ENCODE results near the gene LAMA5. TPM values are rescaled to one million over a fixed set of nuclear protein-coding genes. Genes with fewer than 3 reads are reported as not detected.

LAMA5 gene
- total and polyA plus RNA-seq, 5 donors from 2014 or later: 0.30 to 0.91 TPM; not detected in 3

GRCh38 chr20:62394248-62395245, 27.4 kb upstream of the LAMA5 start:
- peaks cover 11% of the 10 kb centered on the region for H3K36me3 ChIP-seq (ENCODE audit: control insufficient read depth, insufficient read depth, low read length)

DNA sequence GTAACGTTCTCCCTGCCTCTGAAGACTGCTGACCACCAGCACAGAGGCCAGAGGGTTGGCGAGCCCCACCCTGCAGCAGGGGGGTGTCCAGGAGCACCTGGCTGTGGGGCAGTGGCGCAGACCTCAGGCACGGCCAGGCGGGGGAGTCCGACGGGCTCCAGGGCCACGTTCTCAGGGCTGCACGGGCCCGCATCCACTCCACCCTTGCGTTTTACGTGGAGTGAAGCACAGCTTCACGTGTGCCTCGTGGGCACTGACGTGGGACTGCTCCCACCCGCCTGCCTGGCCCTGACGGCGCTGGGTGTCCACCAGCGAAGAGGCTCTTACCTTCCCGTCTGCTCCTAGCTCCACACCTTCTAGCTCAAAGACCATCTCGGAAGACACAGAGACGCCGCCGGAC, 26.7 kb upstream of the LAMA5 start:
- H3K9me3 ChIP-seq (ENCODE audit: control insufficient read depth in 2 of 2, low read length in 2 of 2): no peaks in the 10 kb centered on the region
- Mint-ChIP-seq H3K36me3 (peaks cover 12% of the 10 kb centered on the region), H3K27ac (no peak overlapping the region), H3K27me3 (no peaks in the 10 kb centered on the region), H3K4me1 (peaks cover 0 to 13% (median 4%) of the 10 kb centered on the region in 4 donors), H3K4me3 (no peak overlapping the region), H3K9me3 (no peaks in the 10 kb centered on the region)
- no peak for DNase-seq
- H3K27ac ChIP-seq (ENCODE audit: insufficient read depth, low read length, poor library complexity, severe bottlenecking): no peak overlapping the region
- ATAC-seq (ENCODE audit: low read depth in 2 of 2): no peak
- H3K4me1 ChIP-seq (ENCODE audit: control insufficient read depth, insufficient read depth, low read length, poor library complexity, severe bottlenecking): no peaks in the 10 kb centered on the region
- no peak overlapping the region for H3K4me3 ChIP-seq (ENCODE audit: low read depth, low read length)
- no peaks in the 10 kb centered on the region for H3K27me3 ChIP-seq (ENCODE audit: control insufficient read depth, insufficient read depth, low read length)
- peaks cover 15% of the 10 kb centered on the region for H3K36me3 ChIP-seq (ENCODE audit: control insufficient read depth, insufficient read depth, low read length)

More at GRCh38 chr20:62394248-62395245, 27.4 kb upstream of the LAMA5 start:
- H3K4me1 Mint-ChIP-seq: peaks cover 0 to 12% (median 1%) of the 10 kb centered on the region in 4 donors
- Histone ChIP-seq H3K27ac (ENCODE audit: insufficient read depth, low read length, poor library complexity, severe bottlenecking) (no peak overlapping the region), H3K4me3 (ENCODE audit: low read depth, low read length) (no peak overlapping the region), H3K9me3 (ENCODE audit: control insufficient read depth in 2 of 2, low read length in 2 of 2) (no peaks in the 10 kb centered on the region), H3K27me3 (ENCODE audit: control insufficient read depth, insufficient read depth, low read length) (no peaks in the 10 kb centered on the region), H3K4me1 (ENCODE audit: control insufficient read depth, insufficient read depth, low read length, poor library complexity, severe bottlenecking) (no peaks in the 10 kb centered on the region)
- ATAC-seq (ENCODE audit: low read depth in 2 of 2) (no peak), DNase-seq (no peak)
- H3K27ac Mint-ChIP-seq: no peak overlapping the region
- H3K9me3 Mint-ChIP-seq: no peaks in the 10 kb centered on the region
- H3K36me3 Mint-ChIP-seq: peaks cover 8% of the 10 kb centered on the region
- H3K4me3 Mint-ChIP-seq: peak overlapping the region in 1 of 4 donors; percentile 4
- no peaks in the 10 kb centered on the region for H3K27me3 Mint-ChIP-seq

GRCh38 chr20:62393335-62393665, 26.2 kb upstream of the LAMA5 start:
- no peak for ATAC-seq (ENCODE audit: low read depth in 2 of 2)
- peaks cover 16% of the 10 kb centered on the region for H3K36me3 Mint-ChIP-seq
- H3K9me3 Mint-ChIP-seq: no peaks in the 10 kb centered on the region
- Histone ChIP-seq H3K36me3 (ENCODE audit: control insufficient read depth, insufficient read depth, low read length) (peaks cover 19% of the 10 kb centered on the region), H3K9me3 (ENCODE audit: control insufficient read depth in 2 of 2, low read length in 2 of 2) (no peaks in the 10 kb centered on the region), H3K4me1 (ENCODE audit: control insufficient read depth, insufficient read depth, low read length, poor library complexity, severe bottlenecking) (peaks cover 2% of the 10 kb centered on the region), H3K27me3 (ENCODE audit: control insufficient read depth, insufficient read depth, low read length) (no peaks in the 10 kb centered on the region), H3K4me3 (ENCODE audit: low read depth, low read length) (no peak overlapping the region), H3K27ac (ENCODE audit: insufficient read depth, low read length, poor library complexity, severe bottlenecking) (no peak overlapping the region)
- H3K27ac Mint-ChIP-seq: no peak overlapping the region
- no peaks in the 10 kb centered on the region for H3K27me3 Mint-ChIP-seq
- DNase-seq: no peak
- H3K4me3 Mint-ChIP-seq: no peak overlapping the region
- H3K4me1 Mint-ChIP-seq: peaks cover 0 to 18% (median 8%) of the 10 kb centered on the region in 4 donors

GRCh38 chr20:62392621-62393334, 25.7 kb upstream of the LAMA5 start:
- Mint-ChIP-seq H3K4me1 (peaks cover 0 to 22% (median 10%) of the 10 kb centered on the region in 4 donors), H3K36me3 (peaks cover 19% of the 10 kb centered on the region), H3K27ac (no peak overlapping the region), H3K4me3 (no peak overlapping the region), H3K9me3 (no peaks in the 10 kb centered on the region), H3K27me3 (no peaks in the 10 kb centered on the region)
- H3K36me3 ChIP-seq (ENCODE audit: control insufficient read depth, insufficient read depth, low read length): peaks cover 19% of the 10 kb centered on the region
- no peak overlapping the region for H3K27ac ChIP-seq (ENCODE audit: insufficient read depth, low read length, poor library complexity, severe bottlenecking)
- ATAC-seq (ENCODE audit: low read depth in 2 of 2): peak in 1 of 2 donors; percentile 8
- no peaks in the 10 kb centered on the region for H3K9me3 ChIP-seq (ENCODE audit: control insufficient read depth in 2 of 2, low read length in 2 of 2)
- H3K4me3 ChIP-seq (ENCODE audit: low read depth, low read length): no peak overlapping the region
- no peaks in the 10 kb centered on the region for H3K27me3 ChIP-seq (ENCODE audit: control insufficient read depth, insufficient read depth, low read length)
- H3K4me1 ChIP-seq (ENCODE audit: control insufficient read depth, insufficient read depth, low read length, poor library complexity, severe bottlenecking): peaks cover 7% of the 10 kb centered on the region
- no peak for DNase-seq

GRCh38 chr20:62392077-62392418, 24.9 kb upstream of the LAMA5 start:
- Histone ChIP-seq H3K4me3 (ENCODE audit: low read depth, low read length) (no peak overlapping the region), H3K27ac (ENCODE audit: insufficient read depth, low read length, poor library complexity, severe bottlenecking) (no peak overlapping the region), H3K36me3 (ENCODE audit: control insufficient read depth, insufficient read depth, low read length) (peaks cover 19% of the 10 kb centered on the region), H3K4me1 (ENCODE audit: control insufficient read depth, insufficient read depth, low read length, poor library complexity, severe bottlenecking) (peaks cover 13% of the 10 kb centered on the region), H3K9me3 (ENCODE audit: control insufficient read depth in 2 of 2, low read length in 2 of 2) (no peaks in the 10 kb centered on the region), H3K27me3 (ENCODE audit: control insufficient read depth, insufficient read depth, low read length) (no peaks in the 10 kb centered on the region)
- no peaks in the 10 kb centered on the region for H3K9me3 Mint-ChIP-seq
- H3K27me3 Mint-ChIP-seq: no peaks in the 10 kb centered on the region
- peaks cover 16% of the 10 kb centered on the region for H3K36me3 Mint-ChIP-seq
- no peak for ATAC-seq (ENCODE audit: low read depth in 2 of 2)
- DNase-seq: no peak
- H3K4me3 Mint-ChIP-seq: no peak overlapping the region
- peaks cover 0 to 22% (median 13%) of the 10 kb centered on the region in 4 donors for H3K4me1 Mint-ChIP-seq
- H3K27ac Mint-ChIP-seq: no peak overlapping the region

GRCh38 chr20:62391165-62392076, 24.3 kb upstream of the LAMA5 start:
- no peak overlapping the region for H3K4me3 ChIP-seq (ENCODE audit: low read depth, low read length)
- H3K36me3 Mint-ChIP-seq: peaks cover 16% of the 10 kb centered on the region
- H3K36me3 ChIP-seq (ENCODE audit: control insufficient read depth, insufficient read depth, low read length): peaks cover 19% of the 10 kb centered on the region
- peaks cover 0 to 25% (median 13%) of the 10 kb centered on the region in 4 donors for H3K4me1 Mint-ChIP-seq
- peaks cover 15% of the 10 kb centered on the region for H3K4me1 ChIP-seq (ENCODE audit: control insufficient read depth, insufficient read depth, low read length, poor library complexity, severe bottlenecking)
- no peak overlapping the region for H3K27ac ChIP-seq (ENCODE audit: insufficient read depth, low read length, poor library complexity, severe bottlenecking)
- no peaks in the 10 kb centered on the region for H3K9me3 ChIP-seq (ENCODE audit: control insufficient read depth in 2 of 2, low read length in 2 of 2)
- no peak overlapping the region for H3K4me3 Mint-ChIP-seq
- H3K27me3 ChIP-seq (ENCODE audit: control insufficient read depth, insufficient read depth, low read length): no peaks in the 10 kb centered on the region
- H3K9me3 Mint-ChIP-seq: no peaks in the 10 kb centered on the region
- DNase-seq (no peak), ATAC-seq (ENCODE audit: low read depth in 2 of 2) (no peak)
- H3K27ac Mint-ChIP-seq: no peak overlapping the region
- no peaks in the 10 kb centered on the region for H3K27me3 Mint-ChIP-seq

Measured in CD4-positive, CD25-positive, alpha-beta regulatory T cell (primary cell).